HG02981 (cell line): ENCODE measurements around the gene DHRS13.
"Not testable (repeated sequence)": the region's sequence is repeated elsewhere in the genome, so short reads cannot be mapped to it uniquely, and the experiment has no call there.

Experiments
- ATAC-seq: cut with Tn5 transposase; IDR thresholded peaks from one replicate; pipeline ENCODE4 v1.9.1; 2021; ENCODE audit warnings: mild to moderate bottlenecking, moderate library complexity; ENCODE audit not compliant: unreplicated experiment

DHRS13 gene

GRCh38 chr17:28861393-28862203 is 41.3 kb downstream of the DHRS13 start:
- no peak for ATAC-seq

- no peak for ATAC-seq
Measured at GRCh38 chr17:28860363-28860808, 42.5 kb downstream of the DHRS13 start.

GRCh38 chr17:28858801-28859355 is 44.0 kb downstream of the DHRS13 start:
- no peak for ATAC-seq

GRCh38 chr17:28857905-28858800 is 44.7 kb downstream of the DHRS13 start:
- no peak for ATAC-seq

- ATAC-seq = no peak
Measured at GRCh38 chr17:28856028-28856574, 46.8 kb downstream of the DHRS13 start.

GRCh38 chr17:28855336-28855679 is 47.6 kb downstream of the DHRS13 start:
- no peak for ATAC-seq

- peak; percentile 96 for ATAC-seq
Measured at GRCh38 chr17:28854457-28855335, 48.2 kb downstream of the DHRS13 start, which contains the start of gene ERAL1. Gene ERAL1, plus strand, starts transcription at chr17:28855016. Its CDS starts 19 bp downstream, at chr17:28855035.

GRCh38 chr17:28853295-28853694 is 49.6 kb downstream of the DHRS13 start:
- ATAC-seq = no peak

GRCh38 chr17:28849281-28849680 is 53.6 kb downstream of the DHRS13 start:
- ATAC-seq = no peak

- ATAC-seq = not testable (repeated sequence)
Measured at GRCh38 chr17:28848667-28849066, 54.2 kb downstream of the DHRS13 start.
